ENCODE results near the gene MGMT. TPM values are rescaled to one million over a fixed set of nuclear protein-coding genes. Genes with fewer than 3 reads are reported as not detected.

Gene MGMT
- total and polyA plus RNA-seq, 2 donors (not counting 3 experiments of a cell fraction or from before 2014, with no cell fraction given): 15.0 to 15.2 TPM

- no peak overlapping the region for H3K4me3 ChIP-seq (replicated peaks in 1 of 3; ENCODE audit: insufficient read depth in 1 of 3, low read depth in 1 of 3, low read length in 3 of 3)
- H3K4me2 ChIP-seq (ENCODE audit: insufficient read depth, low read length): no peak overlapping the region
- ChIA-PET POLR2A (no interaction called here), CTCF (no interaction called here)
- H3K9me3 ChIP-seq (replicated peaks; ENCODE audit: control insufficient read depth, insufficient read depth, low read length): no peaks in the 10 kb centered on the region
- H3K9me1 ChIP-seq (replicated peaks; ENCODE audit: control insufficient read depth, extremely low read depth, insufficient read depth, low read length): no peaks in the 10 kb centered on the region
- no peak overlapping the region for H3K27ac ChIP-seq (ENCODE audit: insufficient read depth, low read depth, low read length)
- no TSS peak for BruUV-seq (replicated peaks)
- H3K36me3 ChIP-seq (ENCODE audit: control insufficient read depth in 2 of 2, extremely low read depth in 1 of 2, insufficient read depth in 2 of 2, low read length in 2 of 2): no peaks in the 10 kb centered on the region
- TF ChIP-seq MYC (IDR thresholded peaks at IDR 0.05; ENCODE audit: low read depth, low read length) (no peak), FOS (IDR thresholded peaks at IDR 0.05; ENCODE audit: borderline replicate concordance, insufficient read depth, low read length) (no peak), POLR2AphosphoS5 (IDR thresholded peaks at IDR 0.05; ENCODE audit: insufficient read depth, low read depth, low read length) (no peak), EZH2 (IDR thresholded peaks at IDR 0.05; ENCODE audit: borderline replicate concordance, low read depth, low read length, severe bottlenecking) (no peak), POLR2A (IDR thresholded peaks at IDR 0.05; ENCODE audit: low read depth, low read length) (no peak), MAX (IDR thresholded peaks at IDR 0.05; ENCODE audit: insufficient read depth, insufficient read length) (no peak), GATA2 (IDR thresholded peaks at IDR 0.05; ENCODE audit: insufficient read depth, insufficient read length, low read depth, low read length) (no peak), JUN (IDR thresholded peaks at IDR 0.05; ENCODE audit: borderline replicate concordance, insufficient read depth, insufficient read length, low read depth) (no peak)
- TF ChIP-seq, protein P1, sequence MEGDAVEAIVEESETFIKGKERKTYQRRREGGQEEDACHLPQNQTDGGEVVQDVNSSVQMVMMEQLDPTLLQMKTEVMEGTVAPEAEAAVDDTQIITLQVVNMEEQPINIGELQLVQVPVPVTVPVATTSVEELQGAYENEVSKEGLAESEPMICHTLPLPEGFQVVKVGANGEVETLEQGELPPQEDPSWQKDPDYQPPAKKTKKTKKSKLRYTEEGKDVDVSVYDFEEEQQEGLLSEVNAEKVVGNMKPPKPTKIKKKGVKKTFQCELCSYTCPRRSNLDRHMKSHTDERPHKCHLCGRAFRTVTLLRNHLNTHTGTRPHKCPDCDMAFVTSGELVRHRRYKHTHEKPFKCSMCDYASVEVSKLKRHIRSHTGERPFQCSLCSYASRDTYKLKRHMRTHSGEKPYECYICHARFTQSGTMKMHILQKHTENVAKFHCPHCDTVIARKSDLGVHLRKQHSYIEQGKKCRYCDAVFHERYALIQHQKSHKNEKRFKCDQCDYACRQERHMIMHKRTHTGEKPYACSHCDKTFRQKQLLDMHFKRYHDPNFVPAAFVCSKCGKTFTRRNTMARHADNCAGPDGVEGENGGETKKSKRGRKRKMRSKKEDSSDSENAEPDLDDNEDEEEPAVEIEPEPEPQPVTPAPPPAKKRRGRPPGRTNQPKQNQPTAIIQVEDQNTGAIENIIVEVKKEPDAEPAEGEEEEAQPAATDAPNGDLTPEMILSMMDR (IDR thresholded peaks at IDR 0.05; ENCODE audit: extremely low read depth in 1 of 2, insufficient read depth in 1 of 2, low read depth in 1 of 2, low read length in 2 of 2): no peak
- no peaks in the 10 kb centered on the region for H3K79me2 ChIP-seq (ENCODE audit: control insufficient read depth, insufficient read depth, low read length)
- H4K20me1 ChIP-seq (replicated peaks; ENCODE audit: control insufficient read depth, extremely low read depth, insufficient read depth, low read length): no peaks in the 10 kb centered on the region
- no peaks in the 10 kb centered on the region for H3K27me3 ChIP-seq (ENCODE audit: control insufficient read depth in 2 of 2, insufficient read depth in 2 of 2, low read length in 2 of 2)
- dilution Hi-C loops (cut with MboI; ENCODE audit: extremely low pct_ligation_motif_present, low sequenced_read_pairs) (no loop called here), intact Hi-C loops (cut with micrococcal nuclease) (loop anchor here (10.0 kb wide), 1 partner anchor 620 kb away; no protein-coding TSS in a partner anchor)
- FAIRE-seq (no peak), DNase-seq (ENCODE audit: low read depth, low spot score) (no peak)
- H2AFZ ChIP-seq (ENCODE audit: low read depth, low read length): no peak overlapping the region
- no peaks in the 10 kb centered on the region for H3K4me1 ChIP-seq (ENCODE audit: control insufficient read depth, extremely low read depth, insufficient read depth, low read length)
- H3K9ac ChIP-seq (replicated peaks; ENCODE audit: extremely low read depth, insufficient read depth, low read length): no peak overlapping the region
Measured at GRCh38 chr10:129654461-129654860, 187.4 kb downstream of the MGMT start.
